HepG2 (cell line): ENCODE data around the gene SKP1. TPM values are rescaled to one million over a fixed set of nuclear protein-coding genes. Genes with fewer than 3 reads are reported as not detected.

Experiments
- ATAC-seq: fragments of 200-7000 bp; cut with Tn5 transposase; 3 replicates; pipeline ENCODE4 v1.9.1; 2020; ENCODE audit warnings: mild to moderate bottlenecking, moderate library complexity
- BruUV-seq: library from RNA; stranded (reverse); fragments of 400-500 nt; replicated peaks from 2 replicates; lab custom pipeline; 2021; lab: Mats Ljungman, UMichigan
- CTCF ChIA-PET: fragments of 300-600 bp; formaldehyde crosslinking; extraction: SDS; loops from one replicate; lab custom pipeline; 2021; ENCODE audit warnings: low total read pairs, inconsistent platforms, low intra/inter-chr PET ratio; lab: Yijun Ruan, JAX
- POLR2A ChIA-PET: fragments of 350-600 bp; sonication (Branson Sonifier 250); formaldehyde crosslinking; loops from one replicate; lab custom pipeline; 2020; ENCODE audit warnings: antibody characterized with exemption, inconsistent platforms; lab: Yijun Ruan, JAX
- DNase-seq: peaks from one replicate; pipeline ENCODE4 v3.0.0-alpha.2; 2015; ENCODE audit warnings: low spot score
- FAIRE-seq: peaks from 3 replicates; lab custom pipeline; 2011; peaks lifted over from hg19 to GRCh38; lab: Jason Lieb, UNC
- H2AFZ ChIP-seq: one replicate; pipeline ENCODE4 v1.6.1; 2011; ENCODE audit warnings: low read length, inconsistent platforms
- H3K27ac ChIP-seq: fragments of 300-600 bp; 3 replicates; pipeline ENCODE4 v1.8.0; 2011; ENCODE audit warnings: mixed run types, mild to moderate bottlenecking, mixed read lengths, low read length, inconsistent platforms; ENCODE audit not compliant: insufficient read depth; ENCODE audit errors: extremely low read length
- H3K27me3 ChIP-seq, 2 experiments: fragments of 200-600 bp in 1 of 2; 2 replicates in 1 of 2; 3 replicates in 1 of 2; pipeline versions ENCODE4 v1.6.0 to v1.8.0; 2011; ENCODE audit warnings: low read length in 2 of 2, mild to moderate bottlenecking in 2 of 2, moderate library complexity in 2 of 2, inconsistent platforms in 1 of 2; ENCODE audit not compliant: insufficient read depth in 2 of 2, control insufficient read depth in 1 of 2
- H3K36me3 ChIP-seq, 2 experiments: fragments of 200-600 bp in 1 of 2; replicated peaks in 1 of 2; 2 replicates in 1 of 2; 3 replicates in 1 of 2; pipeline versions ENCODE4 v1.5.1 to v1.8.0; 2011; ENCODE audit warnings: low read length in 2 of 2, inconsistent platforms in 1 of 2; ENCODE audit not compliant: insufficient read depth in 2 of 2, control insufficient read depth in 1 of 2
- H3K4me1 ChIP-seq: 2 replicates; pipeline ENCODE4 v1.5.1; 2012; ENCODE audit warnings: low read length, inconsistent platforms; ENCODE audit not compliant: insufficient read depth
- H3K4me2 ChIP-seq: 2 replicates; pipeline ENCODE4 v1.6.0; 2011; ENCODE audit warnings: low read depth, low read length, inconsistent platforms
- H3K4me3 ChIP-seq, 3 experiments: fragments of 200-600 bp in 1 of 3; sonication (generic), shearing (Covaris generic) in 1 of 3; replicated peaks in 1 of 3; 2 replicates each; pipeline ENCODE4 v1.5.1; 2011 to 2016; ENCODE audit warnings: low read length in 3 of 3, inconsistent platforms in 2 of 3, low read depth in 2 of 3, mild to moderate bottlenecking in 2 of 3, control low read depth in 1 of 3, mixed read lengths in 1 of 3; ENCODE audit not compliant: insufficient read depth in 1 of 3
- H3K79me2 ChIP-seq: one replicate; pipeline ENCODE4 v1.6.1; 2011; ENCODE audit warnings: low read length, inconsistent platforms; ENCODE audit not compliant: insufficient read depth
- H3K9ac ChIP-seq: 2 replicates; pipeline ENCODE4 v1.6.0; 2011; ENCODE audit warnings: mild to moderate bottlenecking, low read depth, low read length, inconsistent platforms; ENCODE audit not compliant: insufficient read depth
- H3K9me3 ChIP-seq: 2 replicates; pipeline ENCODE4 v1.5.1; 2012; ENCODE audit warnings: mild to moderate bottlenecking, low read length
- H4K20me1 ChIP-seq: 2 replicates; pipeline ENCODE4 v1.6.0; 2011; ENCODE audit warnings: inconsistent platforms, mild to moderate bottlenecking, low read length, moderate library complexity; ENCODE audit not compliant: insufficient read depth
- AGO2 ChIP-seq: fragments of 200-400 bp; formaldehyde crosslinking; optimal IDR thresholded peaks from 2 replicates; pipeline ENCODE3; 2017; ENCODE audit warnings: mild to moderate bottlenecking, low read depth, low read length, moderate library complexity
- FOXO1 ChIP-seq: sonication (generic); formaldehyde crosslinking; IDR thresholded peaks from 2 replicates; pipeline ENCODE4 v1.4.0; 2020; ENCODE audit warnings: missing genetic modification reagents
- GMEB1 ChIP-seq: sonication (generic); formaldehyde crosslinking; IDR thresholded peaks from 2 replicates; pipeline ENCODE4 v1.5.1; 2020; ENCODE audit warnings: missing genetic modification reagents, mild to moderate bottlenecking, borderline replicate concordance
- MLX ChIP-seq: IDR thresholded peaks from 2 replicates; pipeline ENCODE4 v1.6.1; 2016
- NFRKB ChIP-seq: fragments of 450-650 bp; IDR thresholded peaks from 2 replicates; pipeline ENCODE4 v1.6.1; 2017
- POLR2G ChIP-seq: fragments of 200-400 bp; formaldehyde crosslinking; IDR thresholded peaks from 2 replicates; pipeline ENCODE4 v1.6.1; 2018; ENCODE audit warnings: mild to moderate bottlenecking, low read depth, low read length, moderate library complexity
- RBFOX2 ChIP-seq: fragments of 200-400 bp; formaldehyde crosslinking; IDR thresholded peaks from 2 replicates; pipeline ENCODE4 v1.6.1; 2017; ENCODE audit warnings: low read depth, mild to moderate bottlenecking, low read length
- SNAI1 ChIP-seq: sonication (generic); formaldehyde crosslinking; IDR thresholded peaks from 2 replicates; pipeline ENCODE4 v1.5.0; 2020; ENCODE audit warnings: mild to moderate bottlenecking, missing genetic modification reagents, borderline replicate concordance
- WIZ ChIP-seq: sonication (generic); formaldehyde crosslinking; IDR thresholded peaks from 2 replicates; pipeline ENCODE4 v1.5.1; 2020; ENCODE audit warnings: mild to moderate bottlenecking, missing genetic modification reagents
- ZNF138 ChIP-seq: sonication (generic); formaldehyde crosslinking; IDR thresholded peaks from 2 replicates; pipeline ENCODE4 v1.5.0; 2020; ENCODE audit warnings: mild to moderate bottlenecking, low read depth, missing genetic modification reagents
- ZNF253 ChIP-seq: sonication (generic); formaldehyde crosslinking; IDR thresholded peaks from 2 replicates; pipeline ENCODE4 v1.8.0; 2022; ENCODE audit warnings: mild to moderate bottlenecking, missing genetic modification reagents, borderline replicate concordance
- ZNF564 ChIP-seq: sonication (generic); formaldehyde crosslinking; IDR thresholded peaks from 2 replicates; pipeline ENCODE4 v1.8.1; 2023; ENCODE audit warnings: mild to moderate bottlenecking, missing genetic modification reagents
- ZNF75D ChIP-seq: sonication (generic); formaldehyde crosslinking; IDR thresholded peaks from 2 replicates; pipeline ENCODE4 v1.8.1; 2023; ENCODE audit warnings: missing genetic modification reagents, mild to moderate bottlenecking, borderline replicate concordance
- WGBS: methylation state at CpG from one replicate; pipeline ENCODE4 v1.1.6; 2017; ENCODE audit warnings: low lambda C conversion rate; 5-methylcytosine and 5-hydroxymethylcytosine counted together
- in situ Hi-C: cut with HindIII; loops from 2 replicates; pipeline ENCODE4 v1.10.0; 2017; ENCODE audit warnings: low pct_unique_long_range_greater_than_20kb; ENCODE audit not compliant: extremely low pct_ligation_motif_present
- intact Hi-C: fragments of 100-400 bp; cut with micrococcal nuclease; formaldehyde crosslinking; loops from one replicate; pipeline ENCODE4 v1.10.0; 2022; ENCODE audit not compliant: unreplicated experiment
- polyA plus RNA-seq, 8 experiments: library from polyadenylated mRNA; depleted of rRNA in 3 of 8; stranded (reverse) in 7 of 8; unstranded in 1 of 8; fragments of >200 nt; fragmentation: Illumina TruSeq in 4 of 8; extraction: Trizol in 4 of 8; gene quantifications; 2 replicates each; pipeline versions ENCODE4 v1.2.1 to v1.2.3, GENCODE V29; 2011 to 2016; ENCODE audit warnings: low read depth in 4 of 8, missing spikeins in 1 of 8, mixed read lengths in 1 of 8; ENCODE audit not compliant: insufficient read depth in 1 of 8
- total RNA-seq, 5 experiments: library from RNA; depleted of rRNA; stranded (reverse); fragments of >200 nt; fragmentation: Illumina TruSeq; extraction: Trizol; gene quantifications; 2 replicates each; pipeline ENCODE4 v1.2.3, GENCODE V29; 2016; ENCODE audit warnings: low read depth in 1 of 5

Gene SKP1
- total and polyA plus RNA-seq, 2 of the 13 experiments (the other 11 are each of a cell fraction or from before 2014, with no cell fraction given), result 134 to 340 TPM

GRCh38 chr5:134143944-134144941, 32.5 kb downstream of the SKP1 start:
- peaks cover 9% of the 10 kb centered on the region for H3K79me2 ChIP-seq
- H3K9ac ChIP-seq, result no peak overlapping the region
- H2AFZ ChIP-seq, result no peak overlapping the region
- in situ Hi-C loops, result no loop called here
- POLR2A ChIA-PET, result interaction anchor here (4.4 kb wide), 1 partner anchor 45 kb away, joined by 31 read pairs; no protein-coding TSS in a partner anchor
- peak; percentile 40; the same call in 1 of the 2 replicates for TF ChIP-seq POLR2G
- TF ChIP-seq ZNF564 (CRISPR knock-in tag), result no peak
- TF ChIP-seq AGO2, result peak; percentile 70
- intact Hi-C loops, result no loop called here
- no peak overlapping the region for H3K27ac ChIP-seq
- no peaks in the 10 kb centered on the region for H3K9me3 ChIP-seq
- H3K4me2 ChIP-seq, result no peak overlapping the region
- 97% methylated on average over 10 of the region's 10 CpGs for WGBS
- no peak overlapping the region for H3K4me3 ChIP-seq
- ATAC-seq, result no peak
- BruUV-seq, result no TSS peak
- peaks cover 26 to 76% of the 10 kb centered on the region in 2 experiments for H3K36me3 ChIP-seq
- H3K27me3 ChIP-seq, result no peaks in the 10 kb centered on the region
- peaks cover 36% of the 10 kb centered on the region for H3K4me1 ChIP-seq
- peaks cover 26% of the 10 kb centered on the region for H4K20me1 ChIP-seq
- no peak for FAIRE-seq
- CTCF ChIA-PET, result interaction anchor here (2.3 kb wide), 1 partner anchor 104 kb away, joined by 45 read pairs; no protein-coding TSS in a partner anchor
- no peak for DNase-seq

- H4K20me1 ChIP-seq, result peaks cover 24% of the 10 kb centered on the region
- peaks cover 26 to 84% of the 10 kb centered on the region in 2 experiments for H3K36me3 ChIP-seq
- no peaks in the 10 kb centered on the region for H3K27me3 ChIP-seq
- BruUV-seq, result no TSS peak
- intact Hi-C loops (no loop called here), in situ Hi-C loops (no loop called here)
- H3K27ac ChIP-seq, result no peak overlapping the region
- no peak overlapping the region for H2AFZ ChIP-seq
- ChIA-PET POLR2A (interaction anchor here (1.1 to 4.4 kb wide), 2 partner anchors 44 to 103 kb away, joined by 3 to 31 read pairs; no protein-coding TSS in a partner anchor), CTCF (no interaction called here)
- H3K4me2 ChIP-seq, result no peak overlapping the region
- H3K4me1 ChIP-seq, result peaks cover 29% of the 10 kb centered on the region
- peaks cover 6% of the 10 kb centered on the region for H3K79me2 ChIP-seq
- no peak overlapping the region for H3K4me3 ChIP-seq
- DNase-seq, result no peak
- TF ChIP-seq ZNF138 (no peak), SNAI1 (no peak), ZNF75D (CRISPR knock-in tag) (no peak), WIZ (no peak), GMEB1 (no peak), ZNF253 (CRISPR knock-in tag) (no peak), MLX (CRISPR knock-in tag) (no peak), FOXO1 (CRISPR knock-in tag) (no peak), NFRKB (no peak), RBFOX2 (no peak)
- TF ChIP-seq, all 625 proteins: peak for 0
- no peak overlapping the region for H3K9ac ChIP-seq
- FAIRE-seq (no peak), ATAC-seq (no peak)
- 92% methylated on average over 5 of the region's 5 CpGs for WGBS
- H3K9me3 ChIP-seq, result no peaks in the 10 kb centered on the region
Observed at GRCh38 chr5:134143431-134143830, 33.3 kb downstream of the SKP1 start.
